GM06990 (cell line): ENCODE results near the gene TUG1.

ENCODE experiments used
- DNase-seq: peaks from one replicate; pipeline ENCODE4 v3.0.0-alpha.2; 2011; ENCODE audit not compliant: insufficient read length; ENCODE audit errors: extremely low read depth
- H3K27me3 ChIP-seq: replicated peaks from 2 replicates; pipeline ENCODE4 v1.6.0; 2011; ENCODE audit warnings: low read length; ENCODE audit not compliant: control insufficient read depth, insufficient read depth
- H3K36me3 ChIP-seq: 2 replicates; pipeline ENCODE4 v1.5.1; 2011; ENCODE audit warnings: low read length; ENCODE audit not compliant: control insufficient read depth, insufficient read depth
- H3K4me3 ChIP-seq: replicated peaks from 2 replicates; pipeline ENCODE4 v1.5.1; 2011; ENCODE audit warnings: low read depth, mild to moderate bottlenecking, control low read depth, low read length
- CTCF ChIP-seq: IDR thresholded peaks from 2 replicates; pipeline ENCODE4 v1.5.1; 2011; ENCODE audit warnings: low read length, control low read depth, mild to moderate bottlenecking, inconsistent platforms; ENCODE audit not compliant: insufficient read depth, poor library complexity, severe bottlenecking

TUG1 gene

GRCh38 chr22:30979932-30980331, 10.9 kb downstream of the TUG1 start:
- no peak for TF ChIP-seq CTCF
- Histone ChIP-seq H3K4me3 (no peak overlapping the region), H3K36me3 (peaks cover 4% of the 10 kb centered on the region), H3K27me3 (no peaks in the 10 kb centered on the region)
- DNase-seq: no peak

GRCh38 chr22:30982512-30982911, 13.4 kb downstream of the TUG1 start:
- DNase-seq: no peak
- TF ChIP-seq CTCF: no peak
- no peak overlapping the region for H3K4me3 ChIP-seq
- H3K36me3 ChIP-seq: no peaks in the 10 kb centered on the region
- no peaks in the 10 kb centered on the region for H3K27me3 ChIP-seq

- H3K4me3 ChIP-seq: no peak overlapping the region
- no peak for TF ChIP-seq CTCF
- DNase-seq: no peak
- H3K27me3 ChIP-seq: no peaks in the 10 kb centered on the region
- H3K36me3 ChIP-seq: no peaks in the 10 kb centered on the region
These were observed 15.3 kb downstream of the TUG1 start for GRCh38 chr22:30984317-30984716.

GRCh38 chr22:30985561-30986208, 16.6 kb downstream of the TUG1 start:
- no peaks in the 10 kb centered on the region for H3K27me3 ChIP-seq
- DNase-seq: no peak
- TF ChIP-seq CTCF: no peak
- no peak overlapping the region for H3K4me3 ChIP-seq
- no peaks in the 10 kb centered on the region for H3K36me3 ChIP-seq

- no peak for DNase-seq
- no peak for TF ChIP-seq CTCF
- Histone ChIP-seq H3K4me3 (no peak overlapping the region), H3K27me3 (no peaks in the 10 kb centered on the region), H3K36me3 (no peaks in the 10 kb centered on the region)
These were observed 20.4 kb downstream of the TUG1 start for GRCh38 chr22:30989474-30989873.

- no peak for TF ChIP-seq CTCF
- DNase-seq: no peak
- H3K4me3 ChIP-seq: no peak overlapping the region
- no peaks in the 10 kb centered on the region for H3K36me3 ChIP-seq
- no peaks in the 10 kb centered on the region for H3K27me3 ChIP-seq
These were observed 21.6 kb downstream of the TUG1 start for GRCh38 chr22:30990690-30991089.
